PFSK-1 (cell line): ENCODE measurements around the gene RHOV.

Experiments
- FOXP2 ChIP-seq: optimal IDR thresholded peaks from 2 replicates; pipeline ENCODE3; 2011; ENCODE audit warnings: borderline replicate concordance, control low read depth, inconsistent platforms; ENCODE audit not compliant: insufficient read depth; ENCODE audit errors: extremely low read length, extremely low read depth
- POLR2AphosphoS5 ChIP-seq: IDR thresholded peaks from 2 replicates; pipeline ENCODE4 v1.6.1; 2012; ENCODE audit warnings: low read depth, mild to moderate bottlenecking, control low read depth, low read length, moderate library complexity
- TAF1 ChIP-seq: IDR thresholded peaks from 2 replicates; pipeline ENCODE4 v1.6.1; 2012; ENCODE audit warnings: low read length, control low read depth, borderline replicate concordance; ENCODE audit not compliant: insufficient read depth

DNA sequence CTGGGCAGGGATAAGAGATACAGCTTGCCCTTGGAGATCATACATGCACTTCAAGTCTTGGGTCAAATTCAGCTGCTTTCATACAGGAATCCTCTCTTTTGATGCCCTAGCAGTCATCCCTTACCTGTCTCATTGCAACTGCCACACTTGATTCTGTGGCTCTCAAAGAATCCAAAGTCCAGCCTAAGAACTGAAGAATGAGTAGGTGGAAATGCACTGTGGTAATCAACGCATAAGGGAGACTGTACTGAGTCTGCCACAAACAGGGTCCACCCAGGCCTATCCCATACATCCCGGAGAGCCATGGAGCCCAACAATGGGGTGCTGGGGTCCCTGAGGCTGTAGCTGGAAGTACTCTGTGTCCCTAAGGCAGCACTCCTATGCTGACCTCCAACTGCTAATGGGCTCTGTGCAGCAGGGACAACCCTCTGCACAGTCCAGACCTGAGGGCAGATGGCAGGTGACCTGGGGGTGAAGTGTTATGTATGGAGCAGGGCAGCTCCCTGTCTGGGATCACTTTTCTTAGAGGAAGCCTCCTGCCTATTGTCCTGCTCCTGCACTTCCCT, 18.5 kb upstream of the RHOV start:
- TF ChIP-seq POLR2AphosphoS5 (no peak), FOXP2 (no peak), TAF1 (no peak)
